HL-60/S4 treated with retinoic acid at 250 ng/mL for 4 days and 3 days (cell line): ENCODE results near the gene SPSB1.
"Not testable (repeated sequence)": the region's sequence is repeated elsewhere in the genome, so short reads cannot be mapped to it uniquely, and the experiment has no call there.

Source experiments
- in situ Hi-C: fragments of 300-500 bp; cut with MboI; formaldehyde crosslinking; loops from 2 replicates; pipeline ENCODE4 v1.7.0; 2022; ENCODE audit warnings: low sequenced_read_pairs

Gene SPSB1

GRCh38 chr1:9384751-9385245 is 92.1 kb downstream of the SPSB1 start:
- in situ Hi-C loops = no loop called here

GRCh38 chr1:9385392-9385791 is 92.7 kb downstream of the SPSB1 start:
- in situ Hi-C loops = not testable (repeated sequence)

GRCh38 chr1:9385801-9386573 is 93.3 kb downstream of the SPSB1 start:
- in situ Hi-C loops = no loop called here

GRCh38 chr1:9388335-9389180 is 95.9 kb downstream of the SPSB1 start:
- in situ Hi-C loops = no loop called here

- in situ Hi-C loops = no loop called here
These were observed 97.3 kb downstream of the SPSB1 start for GRCh38 chr1:9389968-9390367.

GRCh38 chr1:9391620-9392019 is 98.9 kb downstream of the SPSB1 start:
- in situ Hi-C loops = no loop called here

GRCh38 chr1:9394010-9394409 is 101.3 kb downstream of the SPSB1 start:
- in situ Hi-C loops = no loop called here

GRCh38 chr1:9395018-9395417 is 102.3 kb downstream of the SPSB1 start:
- in situ Hi-C loops = no loop called here

- in situ Hi-C loops = no loop called here
These were observed 104.4 kb downstream of the SPSB1 start for GRCh38 chr1:9397047-9397446.

GRCh38 chr1:9397997-9398526 is 105.4 kb downstream of the SPSB1 start:
- in situ Hi-C loops = no loop called here

- in situ Hi-C loops = no loop called here
These were observed 107.1 kb downstream of the SPSB1 start for GRCh38 chr1:9399510-9400424.

- in situ Hi-C loops = no loop called here
These were observed 107.9 kb downstream of the SPSB1 start for GRCh38 chr1:9400425-9401079.

GRCh38 chr1:9401080-9401453 is 108.4 kb downstream of the SPSB1 start:
- in situ Hi-C loops = no loop called here

- in situ Hi-C loops = no loop called here
These were observed 109.5 kb downstream of the SPSB1 start for GRCh38 chr1:9402256-9402616.

- in situ Hi-C loops = no loop called here
These were observed 110.1 kb downstream of the SPSB1 start for GRCh38 chr1:9402717-9403225.

- in situ Hi-C loops = no loop called here
These were observed 111.6 kb downstream of the SPSB1 start for GRCh38 chr1:9404117-9404914.

- in situ Hi-C loops = no loop called here
These were observed 113.4 kb downstream of the SPSB1 start for GRCh38 chr1:9406111-9406510.

GRCh38 chr1:9410737-9411297 is 118.1 kb downstream of the SPSB1 start:
- in situ Hi-C loops = no loop called here
